Nephron (organoid): ENCODE data around the gene PSTK.

Experiments used
- H3K27ac Mint-ChIP-seq, 3 experiments: 2 replicates each; pipeline ENCODE4 v1.8.0; 2020; ENCODE audit warnings: mixed read lengths in 3 of 3, mild to moderate bottlenecking in 2 of 3, moderate library complexity in 1 of 3
- H3K27me3 Mint-ChIP-seq: 2 replicates; pipeline ENCODE4 v1.8.0; 2021; ENCODE audit warnings: low read depth, mild to moderate bottlenecking, moderate library complexity, mixed read lengths
- H3K36me3 Mint-ChIP-seq: 2 replicates; pipeline ENCODE4 v1.8.0; 2020; ENCODE audit warnings: low read depth, mixed read lengths
- H3K4me1 Mint-ChIP-seq: 2 replicates; pipeline ENCODE4 v1.8.0; 2020; ENCODE audit warnings: mixed read lengths
- H3K4me3 Mint-ChIP-seq, 3 experiments: 2 replicates each; pipeline ENCODE4 v1.8.0; 2020; ENCODE audit warnings: mild to moderate bottlenecking in 3 of 3, mixed read lengths in 3 of 3, moderate library complexity in 2 of 3
- H3K9me3 Mint-ChIP-seq: 2 replicates; pipeline ENCODE4 v1.8.0; 2020; ENCODE audit warnings: mixed read lengths
- CTCF ChIP-seq, 3 experiments: fragments of 200-600 bp; sonication (generic); IDR thresholded peaks; one replicate each; pipeline ENCODE4 v1.5.0; 2021; ENCODE audit warnings: antibody characterized with exemption in 3 of 3; ENCODE audit not compliant: unreplicated experiment in 3 of 3

The PSTK gene

DNA sequence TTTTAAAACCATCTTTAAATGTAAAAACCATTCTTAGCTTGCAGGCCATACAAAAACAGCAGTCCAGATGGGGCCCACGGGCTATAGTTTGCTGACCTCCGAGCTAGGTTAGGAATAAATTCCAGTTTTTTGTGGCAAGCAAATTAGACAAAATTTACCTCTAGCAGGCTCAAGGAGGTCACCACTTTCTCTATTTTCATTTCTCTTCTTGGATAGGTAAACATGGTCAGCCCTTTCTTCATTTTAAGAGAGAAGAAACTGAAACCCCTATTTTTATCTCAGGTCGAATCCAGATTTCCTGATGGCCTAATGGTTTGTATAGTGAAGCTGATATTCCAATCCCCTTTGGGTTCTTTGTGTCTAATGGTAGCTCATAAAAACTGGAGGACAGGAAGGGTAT lies 17.7 kb downstream of the PSTK start:
- Mint-ChIP-seq H3K36me3 (peaks cover 36% of the 10 kb centered on the region), H3K27me3 (no peaks in the 10 kb centered on the region), H3K4me3 (no peak overlapping the region), H3K4me1 (no peaks in the 10 kb centered on the region), H3K27ac (no peak overlapping the region), H3K9me3 (no peaks in the 10 kb centered on the region)
- no peak for TF ChIP-seq CTCF (IDR thresholded peaks at IDR 0.05; ENCODE audit: unreplicated experiment in 3 of 3)

DNA sequence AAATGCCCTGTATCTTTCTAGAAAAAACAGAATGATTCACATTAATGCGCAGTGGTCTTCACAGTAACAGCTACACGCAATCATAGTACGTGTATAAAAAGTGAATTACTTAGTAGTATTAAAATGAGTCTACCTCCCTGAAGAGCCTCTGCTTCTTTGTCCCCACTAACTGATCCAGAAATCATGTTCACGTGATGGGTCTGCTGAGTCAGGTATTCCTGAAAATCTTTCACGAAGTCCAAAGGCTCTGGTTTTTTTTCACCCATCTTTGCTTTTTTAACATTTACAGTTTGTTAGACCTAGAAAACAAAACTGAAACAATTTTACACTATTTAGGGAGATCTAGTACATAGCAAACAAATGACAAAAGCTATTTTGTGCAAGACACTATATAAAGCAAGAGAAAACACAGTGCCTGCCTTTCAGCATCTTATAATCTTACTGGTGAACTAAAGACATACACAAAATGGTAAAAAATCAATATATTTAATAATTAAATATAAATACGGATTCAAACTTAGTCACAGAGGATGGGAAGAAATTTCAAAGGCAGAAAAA lies 18.2 kb downstream of the PSTK start:
- TF ChIP-seq CTCF (IDR thresholded peaks at IDR 0.05; ENCODE audit: unreplicated experiment in 3 of 3), result no peak
- Mint-ChIP-seq H3K4me1 (no peaks in the 10 kb centered on the region), H3K27ac (no peak overlapping the region), H3K27me3 (no peaks in the 10 kb centered on the region), H3K9me3 (no peaks in the 10 kb centered on the region), H3K36me3 (peaks cover 36% of the 10 kb centered on the region), H3K4me3 (no peak overlapping the region)

- Mint-ChIP-seq H3K27ac (no peak overlapping the region), H3K9me3 (no peaks in the 10 kb centered on the region), H3K36me3 (peaks cover 34% of the 10 kb centered on the region), H3K4me3 (no peak overlapping the region), H3K4me1 (no peaks in the 10 kb centered on the region), H3K27me3 (no peaks in the 10 kb centered on the region)
- TF ChIP-seq CTCF (IDR thresholded peaks at IDR 0.05; ENCODE audit: unreplicated experiment in 3 of 3), result no peak
These were observed 18.7 kb downstream of the PSTK start for GRCh38 chr10:122998934-122999333.

GRCh38 chr10:122999347-122999746 lies 19.1 kb downstream of the PSTK start:
- H3K36me3 Mint-ChIP-seq, result peaks cover 30% of the 10 kb centered on the region
- H3K9me3 Mint-ChIP-seq, result no peaks in the 10 kb centered on the region
- H3K4me3 Mint-ChIP-seq, result no peak overlapping the region
- no peaks in the 10 kb centered on the region for H3K4me1 Mint-ChIP-seq
- no peak for TF ChIP-seq CTCF (IDR thresholded peaks at IDR 0.05; ENCODE audit: unreplicated experiment in 3 of 3)
- no peaks in the 10 kb centered on the region for H3K27me3 Mint-ChIP-seq
- H3K27ac Mint-ChIP-seq, result no peak overlapping the region

DNA sequence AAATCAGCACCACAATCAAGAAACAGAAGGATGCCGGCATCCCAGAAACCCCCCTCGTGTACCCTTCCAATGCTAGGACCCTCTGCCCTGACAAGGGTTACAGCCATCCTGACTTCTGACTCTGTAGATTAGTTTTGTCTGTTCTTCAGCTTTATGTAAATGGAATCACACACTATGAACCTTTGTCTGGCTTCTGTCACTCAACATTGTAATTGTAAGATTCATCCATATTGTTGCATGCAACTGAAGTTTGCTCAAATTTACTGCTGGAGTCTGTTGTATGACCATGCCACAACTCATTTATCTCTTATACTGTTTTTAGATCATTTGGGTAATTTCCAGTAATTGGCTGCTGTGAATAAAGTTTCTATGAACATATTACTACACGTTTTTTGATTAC lies 20.0 kb downstream of the PSTK start:
- TF ChIP-seq CTCF (IDR thresholded peaks at IDR 0.05; ENCODE audit: unreplicated experiment in 3 of 3), result no peak
- H3K4me3 Mint-ChIP-seq, result no peak overlapping the region
- H3K27me3 Mint-ChIP-seq, result no peaks in the 10 kb centered on the region
- H3K36me3 Mint-ChIP-seq, result peaks cover 26% of the 10 kb centered on the region
- no peaks in the 10 kb centered on the region for H3K9me3 Mint-ChIP-seq
- no peaks in the 10 kb centered on the region for H3K4me1 Mint-ChIP-seq
- no peak overlapping the region for H3K27ac Mint-ChIP-seq

GRCh38 chr10:123001370-123001769 lies 21.2 kb downstream of the PSTK start:
- Mint-ChIP-seq H3K4me3 (no peak overlapping the region), H3K36me3 (peaks cover 17% of the 10 kb centered on the region), H3K27ac (no peak overlapping the region), H3K9me3 (no peaks in the 10 kb centered on the region), H3K27me3 (no peaks in the 10 kb centered on the region), H3K4me1 (peaks cover 4% of the 10 kb centered on the region)
- TF ChIP-seq CTCF (IDR thresholded peaks at IDR 0.05; ENCODE audit: unreplicated experiment in 3 of 3), result no peak
